Pancreas (tissue), 10 donors: Measurements from ENCODE around the gene TRIM10. TPM values are rescaled to one million over a fixed set of nuclear protein-coding genes. Genes with fewer than 3 reads are reported as not detected.

ENCODE experiments used
- ATAC-seq, 4 donors: fragments of 200-7000 bp; cut with Tn5 transposase; one replicate each; pipeline versions ENCODE4 v1.8.0 to v1.9.1; 2020; ENCODE audit warnings: mild to moderate bottlenecking in 4 of 4, moderate library complexity in 4 of 4
- DNase-seq, 6 donors: peaks; one replicate each; pipeline ENCODE4 v3.0.0-alpha.2; 2020
- FAIRE-seq: peaks from 2 replicates; lab custom pipeline; 2012; peaks lifted over from hg19 to GRCh38; lab: Jason Lieb, UNC
- H3K27ac ChIP-seq, 4 donors: fragments of 200-600 bp; sonication (generic); 1 replicate in 3 of 4; 2 replicates in 1 of 4; pipeline versions ENCODE4 v1.5.0 to v1.8.0; 2020
- H3K27me3 ChIP-seq, 4 donors: fragments of 200-600 bp; one replicate each; pipeline ENCODE4 v1.8.0; 2021
- H3K36me3 ChIP-seq, 3 donors: fragments of 200-600 bp; sonication (generic) in 1 of 3; one replicate each; pipeline versions ENCODE4 v1.5.0 to v1.8.0; 2020 to 2021
- H3K4me1 ChIP-seq, 3 donors: fragments of 200-600 bp; one replicate each; pipeline ENCODE4 v1.8.0; 2021
- H3K4me3 ChIP-seq, 4 donors: fragments of 200-600 bp; sonication (generic) in 2 of 4; one replicate each; pipeline versions ENCODE4 v1.5.0 to v1.8.0; 2020 to 2021
- H3K9me3 ChIP-seq, 4 donors: fragments of 200-600 bp; one replicate each; pipeline ENCODE4 v1.8.0; 2021
- WGBS, 2 donors: extraction: QIAGEN DNeasy Blood & Tissue Kit; methylation state at CpG; one replicate each; pipeline ENCODE4 v1.1.7; 2013; 5-methylcytosine and 5-hydroxymethylcytosine counted together
- intact Hi-C, 3 donors: fragments of 100-400 bp; cut with DNase I; formaldehyde crosslinking; loops; one replicate each; pipeline versions ENCODE4 v1.11.1 to v1.14.2; 2022
- polyA plus RNA-seq, 2 donors: library from polyadenylated mRNA; stranded (reverse); fragments of 200-250 nt; gene quantifications; one replicate each; pipeline ENCODE4 v1.2.3, GENCODE V29; 2013
- total RNA-seq, 6 donors: library from RNA; stranded (reverse); fragmentation: NEBNext Ultra II Directional in 4 of 6; extraction: Animal tissue kit (Norgen Biotek cat#: 25700) in 4 of 6; gene quantifications; one replicate each; pipeline versions ENCODE4 v1.2.1 to v1.2.4, GENCODE V29; 2021 to 2023
- TF ChIP-seq, protein P1 (sequence below), 4 donors: fragments of 200-600 bp; sonication (generic) in 3 of 4; IDR thresholded peaks; one replicate each; pipeline versions ENCODE4 v1.5.0 to v1.8.0; 2021; ENCODE audit warnings: antibody characterized with exemption in 4 of 4
- donor health status: healthy with polysubstance abuse.
- donor health status: DM: no; HTN: no; CAD: no; lungs with moderate emphysema.
- donor health status: DM: no; HTN: no; CAD: no.
- donor health status: control.
- donor health status: control.
- donor health status: Bipolar disorder and iron deficiency.
- donor health status: DM: yes; HTN: yes; CAD: no.
- donor health status: DM: no; HTN: no; CAD: no.
- donor health status: DM: no; HTN: no; CAD: no.
- donor health status: DM: yes; HTN: yes; CAD: no.

TRIM10 gene
- total and polyA plus RNA-seq, 8 donors = 0.02 to 0.03 TPM; not detected in 6

GRCh38 chr6:30157581-30157980 is 3.4 kb downstream of the TRIM10 start:
- Histone ChIP-seq H3K27me3 (no peaks in the 10 kb centered on the region), H3K4me3 (no peak overlapping the region), H3K27ac (no peak overlapping the region), H3K36me3 (no peaks in the 10 kb centered on the region), H3K4me1 (peaks cover 0 to 5% (median 0%) of the 10 kb centered on the region in 3 donors), H3K9me3 (no peaks in the 10 kb centered on the region)
- TF ChIP-seq, protein P1, sequence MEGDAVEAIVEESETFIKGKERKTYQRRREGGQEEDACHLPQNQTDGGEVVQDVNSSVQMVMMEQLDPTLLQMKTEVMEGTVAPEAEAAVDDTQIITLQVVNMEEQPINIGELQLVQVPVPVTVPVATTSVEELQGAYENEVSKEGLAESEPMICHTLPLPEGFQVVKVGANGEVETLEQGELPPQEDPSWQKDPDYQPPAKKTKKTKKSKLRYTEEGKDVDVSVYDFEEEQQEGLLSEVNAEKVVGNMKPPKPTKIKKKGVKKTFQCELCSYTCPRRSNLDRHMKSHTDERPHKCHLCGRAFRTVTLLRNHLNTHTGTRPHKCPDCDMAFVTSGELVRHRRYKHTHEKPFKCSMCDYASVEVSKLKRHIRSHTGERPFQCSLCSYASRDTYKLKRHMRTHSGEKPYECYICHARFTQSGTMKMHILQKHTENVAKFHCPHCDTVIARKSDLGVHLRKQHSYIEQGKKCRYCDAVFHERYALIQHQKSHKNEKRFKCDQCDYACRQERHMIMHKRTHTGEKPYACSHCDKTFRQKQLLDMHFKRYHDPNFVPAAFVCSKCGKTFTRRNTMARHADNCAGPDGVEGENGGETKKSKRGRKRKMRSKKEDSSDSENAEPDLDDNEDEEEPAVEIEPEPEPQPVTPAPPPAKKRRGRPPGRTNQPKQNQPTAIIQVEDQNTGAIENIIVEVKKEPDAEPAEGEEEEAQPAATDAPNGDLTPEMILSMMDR (IDR thresholded peaks at IDR 0.05) = no peak
- intact Hi-C loops = no loop called here
- FAIRE-seq (no peak), DNase-seq (no peak), ATAC-seq (no peak)

GRCh38 chr6:30156774-30157173 is 4.2 kb downstream of the TRIM10 start:
- Histone ChIP-seq H3K36me3 (no peaks in the 10 kb centered on the region), H3K4me3 (no peak overlapping the region), H3K9me3 (no peaks in the 10 kb centered on the region), H3K27me3 (no peaks in the 10 kb centered on the region), H3K4me1 (peaks cover 0 to 5% (median 0%) of the 10 kb centered on the region in 3 donors), H3K27ac (no peak overlapping the region)
- FAIRE-seq (no peak), DNase-seq (no peak), ATAC-seq (no peak)
- 76 to 79% methylated on average over 9 of the region's 9 CpGs for WGBS, 2 donors
- intact Hi-C loops = no loop called here
- TF ChIP-seq, protein P1 (IDR thresholded peaks at IDR 0.05) = no peak

DNA sequence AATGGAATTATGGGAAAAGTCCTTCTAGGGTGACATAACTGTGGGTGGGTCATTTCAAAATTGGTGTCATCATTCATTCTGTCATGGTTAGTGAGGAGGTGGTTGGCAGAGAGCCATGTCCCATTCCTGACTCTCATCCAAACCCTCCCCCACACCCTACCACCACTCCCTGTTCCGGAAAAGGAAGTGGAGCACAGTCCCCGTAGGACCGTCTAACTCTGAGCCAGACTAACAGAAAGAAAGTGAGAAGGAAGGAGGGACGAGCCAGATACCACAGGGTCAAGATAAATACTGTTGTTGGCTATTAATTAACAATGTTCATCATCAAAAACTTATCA is 4.8 kb downstream of the TRIM10 start:
- ATAC-seq (peak; percentile 71 to 87 (median 82)), FAIRE-seq (no peak), DNase-seq (peak in 3 of 6 donors; percentile 36 to 67 (median 40))
- intact Hi-C loops = no loop called here
- Histone ChIP-seq H3K27me3 (no peaks in the 10 kb centered on the region), H3K4me1 (peaks cover 0 to 5% (median 0%) of the 10 kb centered on the region in 3 donors), H3K4me3 (no peak overlapping the region), H3K27ac (no peak overlapping the region), H3K36me3 (no peaks in the 10 kb centered on the region), H3K9me3 (no peaks in the 10 kb centered on the region)
- WGBS, 2 donors = 14 to 35% methylated on average over 4 of the region's 4 CpGs
- TF ChIP-seq, protein P1 (IDR thresholded peaks at IDR 0.05) = no peak

DNA sequence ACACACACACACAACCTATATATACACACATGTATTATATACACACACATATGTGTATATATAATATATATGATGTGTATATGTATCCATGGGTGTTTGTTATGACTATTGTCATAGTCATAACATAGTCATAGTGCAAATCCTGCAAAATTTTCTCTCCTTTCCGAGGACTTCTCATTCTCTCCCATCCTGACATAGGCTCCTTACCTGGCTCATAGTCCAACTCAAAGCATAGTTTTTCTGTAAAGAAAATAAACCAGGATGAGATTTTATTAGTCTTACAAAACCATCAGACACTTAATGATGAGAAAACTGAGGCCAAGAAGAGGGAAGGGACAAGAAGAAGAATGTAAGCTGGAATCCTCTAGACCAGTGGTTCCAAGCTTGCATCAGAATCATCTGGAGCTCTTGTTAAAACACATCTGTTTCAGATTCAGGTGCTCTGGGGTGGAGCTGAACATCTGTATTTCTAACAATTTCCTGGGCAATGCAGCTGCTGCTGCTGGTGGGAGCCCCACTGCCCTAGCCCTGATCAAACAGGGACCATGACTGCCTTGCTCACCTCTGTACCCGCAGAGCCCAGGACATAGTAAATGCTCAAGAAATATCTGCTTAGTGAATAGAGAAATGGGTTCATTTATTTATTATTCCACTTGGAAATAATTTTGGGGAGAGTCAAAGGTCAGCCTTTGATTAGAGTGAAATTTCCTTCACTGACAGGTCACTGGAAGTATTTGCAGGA is 5.3 kb downstream of the TRIM10 start:
- Histone ChIP-seq H3K4me1 (peaks cover 0 to 5% (median 0%) of the 10 kb centered on the region in 3 donors), H3K36me3 (no peaks in the 10 kb centered on the region), H3K27me3 (no peaks in the 10 kb centered on the region), H3K9me3 (no peaks in the 10 kb centered on the region), H3K27ac (no peak overlapping the region), H3K4me3 (no peak overlapping the region)
- DNase-seq (no peak), ATAC-seq (peak in 1 of 4 donors; percentile 12), FAIRE-seq (no peak)
- TF ChIP-seq, protein P1 (IDR thresholded peaks at IDR 0.05) = no peak
- 81 to 82% methylated on average over 2 of the region's 2 CpGs for WGBS, 2 donors
- intact Hi-C loops = no loop called here
